Spleen (tissue), 11 donors: Measurements from ENCODE around the gene SEC61A2. TPM values are rescaled to one million over a fixed set of nuclear protein-coding genes. Genes with fewer than 3 reads are reported as not detected.

ENCODE experiments used
- DNase-seq: peaks from one replicate; pipeline ENCODE4 v3.0.0-alpha.2; 2020
- H3K27ac ChIP-seq, 8 donors: fragments of 200-600 bp; sonication (generic) in 7 of 8; 1 replicate in 4 of 8; 2 replicates in 4 of 8; pipeline versions ENCODE4 v1.5.0 to v1.8.0; 2016 to 2021; ENCODE audit warnings: inconsistent platforms in 4 of 8, mild to moderate bottlenecking in 4 of 8, moderate library complexity in 1 of 8
- H3K27me3 ChIP-seq, 7 donors: fragments of 200-600 bp; sonication (generic) in 6 of 7; replicated peaks in 1 of 7; 1 replicate in 4 of 7; 2 replicates in 3 of 7; pipeline versions ENCODE4 v1.5.0 to v1.8.0; 2016 to 2021; ENCODE audit warnings: inconsistent platforms in 3 of 7, mild to moderate bottlenecking in 1 of 7
- H3K36me3 ChIP-seq, 6 donors: fragments of 200-600 bp; sonication (generic) in 5 of 6; 1 replicate in 4 of 6; 2 replicates in 2 of 6; pipeline versions ENCODE4 v1.5.0 to v1.8.0; 2016 to 2021; ENCODE audit warnings: inconsistent platforms in 2 of 6
- H3K4me1 ChIP-seq, 6 donors: fragments of 200-600 bp; sonication (generic) in 5 of 6; 1 replicate in 3 of 6; 2 replicates in 3 of 6; pipeline versions ENCODE4 v1.5.0 to v1.8.0; 2016 to 2021; ENCODE audit warnings: inconsistent platforms in 3 of 6
- H3K4me3 ChIP-seq, 8 donors: fragments of 200-600 bp; sonication (generic) in 7 of 8; 1 replicate in 4 of 8; 2 replicates in 4 of 8; pipeline versions ENCODE4 v1.5.0 to v1.8.0; 2016 to 2021; ENCODE audit warnings: inconsistent platforms in 4 of 8, mild to moderate bottlenecking in 4 of 8, moderate library complexity in 2 of 8
- H3K9me3 ChIP-seq, 8 donors: fragments of 200-600 bp; sonication (generic) in 7 of 8; 1 replicate in 4 of 8; 2 replicates in 4 of 8; pipeline versions ENCODE4 v1.5.0 to v1.8.0; 2016 to 2021; ENCODE audit warnings: inconsistent platforms in 4 of 8
- CTCF ChIP-seq, 11 experiments: fragments of 200-600 bp in 7 of 11; fragments of 450-650 bp in 4 of 11; sonication (generic) in 4 of 11; IDR thresholded peaks in 8 of 11; conservative IDR thresholded peaks in 3 of 11; 1 replicate in 7 of 11; 2 replicates in 4 of 11; pipeline versions ENCODE4 v1.4.0 to v1.8.0; 2016 to 2021; ENCODE audit warnings: antibody characterized with exemption in 11 of 11, inconsistent platforms in 4 of 11, mild to moderate bottlenecking in 1 of 11
- POLR2A ChIP-seq, 3 donors: fragments of 450-650 bp; IDR thresholded peaks; one replicate each; pipeline ENCODE4 v1.5.1; 2017; ENCODE audit warnings: antibody characterized with exemption in 3 of 3, mild to moderate bottlenecking in 1 of 3
- POLR2AphosphoS5 ChIP-seq, 3 donors: sonication (generic); formaldehyde crosslinking; IDR thresholded peaks; one replicate each; pipeline ENCODE4 v1.5.1; 2017; ENCODE audit warnings: antibody characterized with exemption in 3 of 3
- WGBS, 5 donors: extraction: QIAGEN DNeasy Blood & Tissue Kit in 3 of 5; methylation state at CpG; one replicate each; pipeline versions ENCODE4 v1.1.5 to v1.1.7; 2013 to 2018; 5-methylcytosine and 5-hydroxymethylcytosine counted together
- intact Hi-C: fragments of 100-400 bp; cut with DNase I; formaldehyde crosslinking; loops from one replicate; pipeline ENCODE4 v1.15.0; 2023; ENCODE audit warnings: low total_unique reads
- polyA plus RNA-seq, 3 donors: library from polyadenylated mRNA; stranded (reverse); fragments of 200-250 nt; gene quantifications; one replicate each; pipeline ENCODE4 v1.2.1, GENCODE V29; 2013
- total RNA-seq, 7 donors: library from RNA; depleted of rRNA in 3 of 7; stranded (reverse); fragments of >200 nt in 3 of 7; fragmentation: NEBNext Ultra II Directional in 4 of 7; extraction: Animal tissue kit (Norgen Biotek cat#: 25700) in 4 of 7; gene quantifications; one replicate each; pipeline versions ENCODE4 v1.1.0 to v1.2.1, GENCODE V29; 2016 to 2021
- donor health status: healthy with polysubstance abuse.
- donor health status: DM: no; HTN: no; CAD: no; lungs with moderate emphysema.
- donor health status: DM: no; HTN: no; CAD: no.
- donor health status: Bipolar disorder and iron deficiency.
- donor health status: healthy.
- donor health status: DM: no; HTN: no; CAD: no.
- donor health status: DM: yes; HTN: yes; CAD: no.

The SEC61A2 gene
- total and polyA plus RNA-seq, 10 donors, result 2.7 to 14.6 (median 8.3) TPM

- Histone ChIP-seq H3K9me3 (no peaks in the 10 kb centered on the region), H3K4me3 (no peak overlapping the region), H3K36me3 (peaks cover 0 to 81% (median 25%) of the 10 kb centered on the region in 6 donors), H3K27me3 (no peaks in the 10 kb centered on the region), H3K27ac (no peak overlapping the region), H3K4me1 (peaks cover 0 to 26% (median 7%) of the 10 kb centered on the region in 6 donors)
- DNase-seq, result no peak
- TF ChIP-seq CTCF (IDR thresholded peaks at IDR 0.05 in 8 of 11, conservative IDR thresholded peaks at IDR 0.05 in 3 of 11), result no peak
- TF ChIP-seq POLR2A (IDR thresholded peaks at IDR 0.05), result no peak
- TF ChIP-seq POLR2AphosphoS5 (IDR thresholded peaks at IDR 0.05), result no peak
- WGBS, 5 donors, result 55 to 78% (median 66%) methylated on average over 8 of the region's 8 CpGs
- intact Hi-C loops, result loop anchor here (10.0 kb wide), 1 partner anchor 62 kb away; the partner anchor contains the start of gene SEC61A2
Measured at GRCh38 chr10:12186323-12186722, 56.8 kb downstream of the SEC61A2 start.

- 78 to 90% (median 86%) methylated on average over 5 of the region's 5 CpGs for WGBS, 5 donors
- H3K27ac ChIP-seq, result no peak overlapping the region
- no peak for DNase-seq
- peaks cover 0 to 76% (median 25%) of the 10 kb centered on the region in 6 donors for H3K36me3 ChIP-seq
- no peaks in the 10 kb centered on the region for H3K27me3 ChIP-seq
- peaks cover 0 to 27% (median 11%) of the 10 kb centered on the region in 6 donors for H3K4me1 ChIP-seq
- intact Hi-C loops, result loop anchor here (10.0 kb wide), 1 partner anchor 63 kb away; the partner anchor contains the start of gene SEC61A2
- TF ChIP-seq POLR2A (IDR thresholded peaks at IDR 0.05), result no peak
- TF ChIP-seq POLR2AphosphoS5 (IDR thresholded peaks at IDR 0.05), result no peak
- TF ChIP-seq CTCF (IDR thresholded peaks at IDR 0.05 in 8 of 11, conservative IDR thresholded peaks at IDR 0.05 in 3 of 11), result no peak
- H3K9me3 ChIP-seq, result no peaks in the 10 kb centered on the region
- H3K4me3 ChIP-seq, result no peak overlapping the region
Measured at GRCh38 chr10:12187321-12187905, 57.9 kb downstream of the SEC61A2 start.

- Histone ChIP-seq H3K9me3 (no peaks in the 10 kb centered on the region), H3K4me3 (no peak overlapping the region), H3K4me1 (peaks cover 5 to 40% (median 18%) of the 10 kb centered on the region in 6 donors), H3K27me3 (no peaks in the 10 kb centered on the region), H3K36me3 (peaks cover 0 to 70% (median 21%) of the 10 kb centered on the region in 6 donors), H3K27ac (no peak overlapping the region)
- intact Hi-C loops, result loop anchor here (10.0 kb wide), 1 partner anchor 64 kb away; the partner anchor contains the start of gene SEC61A2
- no peak for TF ChIP-seq CTCF (IDR thresholded peaks at IDR 0.05 in 8 of 11, conservative IDR thresholded peaks at IDR 0.05 in 3 of 11)
- TF ChIP-seq POLR2A (IDR thresholded peaks at IDR 0.05), result no peak
- TF ChIP-seq POLR2AphosphoS5 (IDR thresholded peaks at IDR 0.05), result no peak
- no peak for DNase-seq
- WGBS, 5 donors, result 81 to 90% (median 87%) methylated on average over 6 of the region's 6 CpGs
Measured at GRCh38 chr10:12188656-12189055, 59.2 kb downstream of the SEC61A2 start.

- peaks cover 0 to 63% (median 18%) of the 10 kb centered on the region in 6 donors for H3K36me3 ChIP-seq
- H3K4me3 ChIP-seq, result no peak overlapping the region
- TF ChIP-seq CTCF (IDR thresholded peaks at IDR 0.05 in 8 of 11, conservative IDR thresholded peaks at IDR 0.05 in 3 of 11), result no peak
- TF ChIP-seq POLR2A (IDR thresholded peaks at IDR 0.05), result no peak
- no peak for TF ChIP-seq POLR2AphosphoS5 (IDR thresholded peaks at IDR 0.05)
- intact Hi-C loops, result loop anchor here (10.0 kb wide), 1 partner anchor 65 kb away; the partner anchor contains the start of gene SEC61A2
- no peak for DNase-seq
- no peaks in the 10 kb centered on the region for H3K9me3 ChIP-seq
- H3K27me3 ChIP-seq, result no peaks in the 10 kb centered on the region
- H3K27ac ChIP-seq, result no peak overlapping the region
- peaks cover 5 to 47% (median 26%) of the 10 kb centered on the region in 6 donors for H3K4me1 ChIP-seq
- WGBS, 5 donors, result 94 to 98% (median 96%) methylated on average over 10 of the region's 10 CpGs
Measured at GRCh38 chr10:12189426-12189825, 59.9 kb downstream of the SEC61A2 start.
